Measurements from ENCODE around the gene WDSUB1.

DNA sequence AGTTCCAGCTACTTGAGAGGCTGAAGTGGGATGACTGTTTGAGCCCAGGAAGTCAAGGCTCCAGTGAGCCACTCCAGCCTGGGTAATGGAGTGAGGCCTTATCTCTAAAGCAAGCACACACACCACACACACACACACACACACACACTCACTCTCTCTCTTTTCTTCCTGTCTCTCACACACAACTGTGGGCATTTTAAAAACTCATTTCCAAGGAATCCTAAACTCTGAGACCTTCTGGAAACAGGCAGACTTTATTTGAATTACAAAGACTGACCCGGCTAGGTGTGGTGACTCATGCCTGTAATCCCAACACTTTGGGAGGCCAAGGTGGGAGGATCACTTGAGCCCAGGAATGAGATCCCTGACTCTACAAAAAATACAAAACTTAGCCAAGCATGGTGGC, 21.3 kb downstream of the WDSUB1 start:
- TF ChIP-seq, protein P1, sequence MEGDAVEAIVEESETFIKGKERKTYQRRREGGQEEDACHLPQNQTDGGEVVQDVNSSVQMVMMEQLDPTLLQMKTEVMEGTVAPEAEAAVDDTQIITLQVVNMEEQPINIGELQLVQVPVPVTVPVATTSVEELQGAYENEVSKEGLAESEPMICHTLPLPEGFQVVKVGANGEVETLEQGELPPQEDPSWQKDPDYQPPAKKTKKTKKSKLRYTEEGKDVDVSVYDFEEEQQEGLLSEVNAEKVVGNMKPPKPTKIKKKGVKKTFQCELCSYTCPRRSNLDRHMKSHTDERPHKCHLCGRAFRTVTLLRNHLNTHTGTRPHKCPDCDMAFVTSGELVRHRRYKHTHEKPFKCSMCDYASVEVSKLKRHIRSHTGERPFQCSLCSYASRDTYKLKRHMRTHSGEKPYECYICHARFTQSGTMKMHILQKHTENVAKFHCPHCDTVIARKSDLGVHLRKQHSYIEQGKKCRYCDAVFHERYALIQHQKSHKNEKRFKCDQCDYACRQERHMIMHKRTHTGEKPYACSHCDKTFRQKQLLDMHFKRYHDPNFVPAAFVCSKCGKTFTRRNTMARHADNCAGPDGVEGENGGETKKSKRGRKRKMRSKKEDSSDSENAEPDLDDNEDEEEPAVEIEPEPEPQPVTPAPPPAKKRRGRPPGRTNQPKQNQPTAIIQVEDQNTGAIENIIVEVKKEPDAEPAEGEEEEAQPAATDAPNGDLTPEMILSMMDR (IDR thresholded peaks at IDR 0.05; ENCODE audit: poor library complexity), result no peak
- TF ChIP-seq EZH2 (IDR thresholded peaks at IDR 0.05; ENCODE audit: borderline replicate concordance), result no peak
